ENCODE data around the gene EMC9. TPM values are rescaled to one million over a fixed set of nuclear protein-coding genes. Genes with fewer than 3 reads are reported as not detected.

Gene EMC9
- total and polyA plus RNA-seq, 10 of the 15 experiments (the other 5 are each of a cell fraction or from before 2014, with no cell fraction given), result 15.3 to 60.5 (median 30.3) TPM

- TF ChIP-seq CEBPZ (IDR thresholded peaks at IDR 0.05; ENCODE audit: low read depth, low read length), result 0 out of 2 replicates have a peak, but pooled peaks have one; percentile 16
- TF ChIP-seq NKRF (conservative IDR thresholded peaks at IDR 0.05), result peak; percentile 44; the same call in 1 of the 2 replicates
- no peak for TF ChIP-seq CBX3 (IDR thresholded peaks at IDR 0.05; ENCODE audit: borderline replicate concordance, low read depth)
- peak; percentile 16 for TF ChIP-seq BCL3 (IDR thresholded peaks at IDR 0.05; ENCODE audit: borderline replicate concordance, insufficient read depth, low read depth, low read length, poor library complexity, severe bottlenecking)
- TF ChIP-seq SMARCA5 (IDR thresholded peaks at IDR 0.05), result peak; percentile 90
- TF ChIP-seq ASH2L (IDR thresholded peaks at IDR 0.05; ENCODE audit: borderline replicate concordance, low read depth), result no peak
- no peak for TF ChIP-seq HDAC2 (IDR thresholded peaks at IDR 0.05)
- peak; percentile 79; the same call in 1 of the 2 replicates for TF ChIP-seq HDGF (IDR thresholded peaks at IDR 0.05)
- 0 out of 4 replicates have a peak, but pooled peaks of 1 of the 2 experiments have one; percentile 48 for TF ChIP-seq SRF (IDR thresholded peaks at IDR 0.05; ENCODE audit: low read depth in 2 of 2, low read length in 2 of 2)
- TF ChIP-seq RBBP5 (conservative IDR thresholded peaks at IDR 0.05), result no peak
- peak; percentile 97 for TF ChIP-seq RAD51 (IDR thresholded peaks at IDR 0.05)
- TF ChIP-seq GATAD2B (conservative IDR thresholded peaks at IDR 0.05; ENCODE audit: low read depth), result 0 out of 2 replicates have a peak, but pooled peaks have one; percentile 41
- peak; percentile 100 for TF ChIP-seq STAT3 (IDR thresholded peaks at IDR 0.05; ENCODE audit: low read depth, low read length)
- TF ChIP-seq ELK1 (IDR thresholded peaks at IDR 0.05; ENCODE audit: low read depth, low read length), result peak; percentile 19; the same call in 1 of the 2 replicates
- no peak for TF ChIP-seq CBX5 (IDR thresholded peaks at IDR 0.05; ENCODE audit: low read depth)
- peak; percentile 65 for TF ChIP-seq MAX (IDR thresholded peaks at IDR 0.05; ENCODE audit: low read depth, low read length)
- peak; percentile 88 for TF ChIP-seq ZBED1 (IDR thresholded peaks at IDR 0.05; ENCODE audit: borderline replicate concordance)
Observed at GRCh38 chr14:24160850-24161804, 19.7 kb upstream of the EMC9 start, which contains the start of gene IRF9 (continued).
